K562 (cell line): ENCODE data around the gene SDHAF4. TPM values are rescaled to one million over a fixed set of nuclear protein-coding genes. Genes with fewer than 3 reads are reported as not detected.
A peak's percentile ranks its signal among the peaks of the same experiment; 100 is the strongest.

ENCODE experiments used
- BMI1 ChIP-seq: fragments of 150-350 bp; IDR thresholded peaks from 2 replicates; pipeline ENCODE4 v1.6.1; 2014; ENCODE audit warnings: low read length
- BRF1 ChIP-seq: IDR thresholded peaks from 3 replicates; pipeline ENCODE4 v1.6.1; 2011; ENCODE audit warnings: borderline replicate concordance, mild to moderate bottlenecking; ENCODE audit not compliant: insufficient read length; ENCODE audit errors: extremely low read depth
- DNMT1 ChIP-seq: fragments of 450-650 bp; IDR thresholded peaks from 2 replicates; pipeline ENCODE4 v1.6.1; 2016; ENCODE audit warnings: antibody characterized with exemption, mild to moderate bottlenecking
- MCM2 ChIP-seq: fragments of 450-650 bp; IDR thresholded peaks from 2 replicates; pipeline ENCODE4 v1.6.1; 2017; ENCODE audit warnings: low read depth, mild to moderate bottlenecking
- NR3C1 ChIP-seq: sonication (generic); formaldehyde crosslinking; IDR thresholded peaks from 2 replicates; pipeline ENCODE4 v1.8.1; 2022; ENCODE audit warnings: missing genetic modification reagents
- SIRT6 ChIP-seq: IDR thresholded peaks from one replicate; pipeline ENCODE4 v1.6.1; 2012; ENCODE audit warnings: low read depth, mild to moderate bottlenecking, control low read depth, inconsistent platforms, low read length, moderate library complexity
- TCF7 ChIP-seq: sonication (generic); IDR thresholded peaks from 2 replicates; pipeline ENCODE4 v1.6.1; 2016; ENCODE audit warnings: antibody characterized with exemption, borderline replicate concordance
- TOE1 ChIP-seq, 2 experiments: fragments of 450-650 bp in 1 of 2; sonication (generic) in 1 of 2; formaldehyde crosslinking in 1 of 2; IDR thresholded peaks; 2 replicates each; pipeline versions ENCODE4 v1.7.1 to v1.8.0; 2016 to 2022; ENCODE audit warnings: borderline replicate concordance in 2 of 2, mild to moderate bottlenecking in 2 of 2, antibody characterized with exemption in 1 of 2, inconsistent platforms in 1 of 2, low read depth in 1 of 2, missing genetic modification reagents in 1 of 2, moderate library complexity in 1 of 2
- U2AF2 ChIP-seq: fragments of 200-400 bp; formaldehyde crosslinking; optimal IDR thresholded peaks from 2 replicates; pipeline ENCODE3; 2017; ENCODE audit warnings: low read depth, mild to moderate bottlenecking, low read length
- ZNF253 ChIP-seq: fragments of 250-450 bp; sonication (Bioruptor Pico); conservative IDR thresholded peaks from 2 replicates; pipeline ENCODE4 v1.6.1; 2021; ENCODE audit warnings: mild to moderate bottlenecking
- ZNF583 ChIP-seq: fragments of 250-450 bp; sonication (Bioruptor Pico); IDR thresholded peaks from 2 replicates; pipeline ENCODE4 v1.4.0; 2020
- polyA plus RNA-seq, 8 experiments: library from polyadenylated mRNA; depleted of rRNA in 4 of 8; stranded (reverse) in 5 of 8; unstranded in 3 of 8; fragments of >200 nt; fragmentation: Nextera tagmentation in 2 of 8; fragmentation: Illumina TruSeq in 1 of 8; extraction: Ambion mirVana in 2 of 8; extraction: Trizol in 1 of 8; gene quantifications; 2 replicates each; pipeline versions ENCODE4 v1.2.1 to v1.2.3, GENCODE V29; 2011 to 2014; ENCODE audit warnings: inconsistent platforms in 1 of 8, missing spikeins in 1 of 8
- total RNA-seq, 7 experiments: library from RNA; depleted of rRNA in 6 of 7; stranded (reverse); fragments of >200 nt in 6 of 7; fragmentation: Illumina TruSeq in 2 of 7; extraction: Trizol in 2 of 7; gene quantifications; 2 replicates each; pipeline versions ENCODE4 v1.2.1 to v1.2.3, GENCODE V29; 2011 to 2021; ENCODE audit warnings: low replicate concordance in 1 of 7
- TF ChIP-seq, protein P1 (sequence below): fragments of 250-450 bp; sonication (Bioruptor Pico); IDR thresholded peaks from 2 replicates; pipeline ENCODE4 v1.5.0; 2021
- TF ChIP-seq, protein P2 (sequence below): sonication (generic); formaldehyde crosslinking; IDR thresholded peaks from 2 replicates; pipeline ENCODE4 v1.8.0; 2023; ENCODE audit warnings: mild to moderate bottlenecking, missing genetic modification reagents
- TF ChIP-seq, protein P3 (sequence below): sonication (generic); formaldehyde crosslinking; IDR thresholded peaks from 2 replicates; pipeline ENCODE4 v1.8.1; 2023; ENCODE audit warnings: mild to moderate bottlenecking, missing genetic modification reagents
- TF ChIP-seq, protein P4 (sequence below), 2 experiments: IDR thresholded peaks in 1 of 2; conservative IDR thresholded peaks in 1 of 2; 2 replicates each; pipeline ENCODE4 v1.6.1; 2016; ENCODE audit warnings: low read depth in 2 of 2, mild to moderate bottlenecking in 1 of 2, missing compliant biosample characterization in 1 of 2, missing genetic modification characterization in 1 of 2, moderate library complexity in 1 of 2

Gene SDHAF4
- total and polyA plus RNA-seq, 9 of the 15 experiments (the other 6 are each of a cell fraction or from before 2014, with no cell fraction given) = 3.5 to 12.0 (median 6.2) TPM

DNA sequence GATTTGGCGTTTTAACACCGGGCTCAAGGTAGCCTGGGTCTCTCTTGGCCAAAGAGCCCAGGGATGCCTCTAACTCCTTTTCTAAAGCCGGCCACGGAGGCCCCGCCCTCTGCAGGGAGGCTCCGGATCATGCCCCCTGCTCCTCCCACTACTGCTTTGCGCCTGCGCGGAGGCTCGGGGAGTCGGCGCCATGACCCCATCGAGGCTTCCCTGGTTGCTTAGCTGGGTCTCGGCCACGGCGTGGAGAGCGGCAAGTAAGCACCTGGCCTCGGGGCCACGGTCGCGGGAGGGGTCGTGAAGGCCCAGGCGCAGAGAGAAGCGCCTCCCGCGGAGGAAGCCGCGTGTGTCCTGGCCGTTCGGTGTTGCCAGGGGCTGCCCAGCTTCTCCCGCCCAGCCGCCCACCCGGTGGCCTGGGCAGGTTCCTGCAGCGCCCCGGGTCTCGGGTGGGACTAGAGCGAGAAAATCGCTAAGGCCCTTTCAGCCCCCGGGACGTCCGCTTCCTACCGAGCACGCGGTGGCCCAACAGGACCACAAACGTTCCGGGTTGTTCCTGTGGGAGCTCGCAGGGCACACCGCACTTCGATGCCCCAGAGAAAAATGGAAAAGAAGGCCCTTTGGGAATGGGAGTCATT, at the start of gene SDHAF4 (continued):
- TF ChIP-seq ZNF583 (CRISPR knock-in tag) (no peak), SIRT6 (no peak), TOE1 (IDR thresholded peaks at IDR 0.05; ENCODE audit: borderline replicate concordance) (no peak), TOE1 (CRISPR knock-in tag; IDR thresholded peaks at IDR 0.05; ENCODE audit: borderline replicate concordance, low read depth) (no peak), ZNF253 (CRISPR knock-in tag) (no peak), TCF7 (no peak), NR3C1 (CRISPR knock-in tag) (no peak), U2AF2 (no peak), MCM2 (no peak), BRF1 (no peak), DNMT1 (no peak), BMI1 (no peak)
- TF ChIP-seq, protein P1, sequence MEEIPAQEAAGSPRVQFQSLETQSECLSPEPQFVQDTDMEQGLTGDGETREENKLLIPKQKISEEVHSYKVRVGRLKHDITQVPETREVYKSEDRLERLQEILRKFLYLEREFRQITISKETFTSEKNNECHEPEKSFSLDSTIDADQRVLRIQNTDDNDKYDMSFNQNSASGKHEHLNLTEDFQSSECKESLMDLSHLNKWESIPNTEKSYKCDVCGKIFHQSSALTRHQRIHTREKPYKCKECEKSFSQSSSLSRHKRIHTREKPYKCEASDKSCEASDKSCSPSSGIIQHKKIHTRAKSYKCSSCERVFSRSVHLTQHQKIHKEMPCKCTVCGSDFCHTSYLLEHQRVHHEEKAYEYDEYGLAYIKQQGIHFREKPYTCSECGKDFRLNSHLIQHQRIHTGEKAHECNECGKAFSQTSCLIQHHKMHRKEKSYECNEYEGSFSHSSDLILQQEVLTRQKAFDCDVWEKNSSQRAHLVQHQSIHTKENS (CRISPR knock-in tag) = no peak
- TF ChIP-seq, protein P2, sequence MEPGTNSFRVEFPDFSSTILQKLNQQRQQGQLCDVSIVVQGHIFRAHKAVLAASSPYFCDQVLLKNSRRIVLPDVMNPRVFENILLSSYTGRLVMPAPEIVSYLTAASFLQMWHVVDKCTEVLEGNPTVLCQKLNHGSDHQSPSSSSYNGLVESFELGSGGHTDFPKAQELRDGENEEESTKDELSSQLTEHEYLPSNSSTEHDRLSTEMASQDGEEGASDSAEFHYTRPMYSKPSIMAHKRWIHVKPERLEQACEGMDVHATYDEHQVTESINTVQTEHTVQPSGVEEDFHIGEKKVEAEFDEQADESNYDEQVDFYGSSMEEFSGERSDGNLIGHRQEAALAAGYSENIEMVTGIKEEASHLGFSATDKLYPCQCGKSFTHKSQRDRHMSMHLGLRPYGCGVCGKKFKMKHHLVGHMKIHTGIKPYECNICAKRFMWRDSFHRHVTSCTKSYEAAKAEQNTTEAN (CRISPR knock-in tag) = 0 out of 2 replicates have a peak, but pooled peaks have one; percentile 28
- TF ChIP-seq, protein P3, sequence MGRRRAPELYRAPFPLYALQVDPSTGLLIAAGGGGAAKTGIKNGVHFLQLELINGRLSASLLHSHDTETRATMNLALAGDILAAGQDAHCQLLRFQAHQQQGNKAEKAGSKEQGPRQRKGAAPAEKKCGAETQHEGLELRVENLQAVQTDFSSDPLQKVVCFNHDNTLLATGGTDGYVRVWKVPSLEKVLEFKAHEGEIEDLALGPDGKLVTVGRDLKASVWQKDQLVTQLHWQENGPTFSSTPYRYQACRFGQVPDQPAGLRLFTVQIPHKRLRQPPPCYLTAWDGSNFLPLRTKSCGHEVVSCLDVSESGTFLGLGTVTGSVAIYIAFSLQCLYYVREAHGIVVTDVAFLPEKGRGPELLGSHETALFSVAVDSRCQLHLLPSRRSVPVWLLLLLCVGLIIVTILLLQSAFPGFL (CRISPR knock-in tag) = no peak
- TF ChIP-seq, protein P4, sequence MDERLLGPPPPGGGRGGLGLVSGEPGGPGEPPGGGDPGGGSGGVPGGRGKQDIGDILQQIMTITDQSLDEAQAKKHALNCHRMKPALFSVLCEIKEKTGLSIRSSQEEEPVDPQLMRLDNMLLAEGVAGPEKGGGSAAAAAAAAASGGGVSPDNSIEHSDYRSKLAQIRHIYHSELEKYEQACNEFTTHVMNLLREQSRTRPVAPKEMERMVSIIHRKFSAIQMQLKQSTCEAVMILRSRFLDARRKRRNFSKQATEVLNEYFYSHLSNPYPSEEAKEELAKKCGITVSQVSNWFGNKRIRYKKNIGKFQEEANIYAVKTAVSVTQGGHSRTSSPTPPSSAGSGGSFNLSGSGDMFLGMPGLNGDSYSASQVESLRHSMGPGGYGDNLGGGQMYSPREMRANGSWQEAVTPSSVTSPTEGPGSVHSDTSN (CRISPR knock-in tag; IDR thresholded peaks at IDR 0.05; ENCODE audit: low read depth) = no peak
- TF ChIP-seq, protein P4 (tag; conservative IDR thresholded peaks at IDR 0.05; ENCODE audit: low read depth) = no peak
